Measurements from ENCODE around the gene CACNA1C.

CACNA1C gene

DNA sequence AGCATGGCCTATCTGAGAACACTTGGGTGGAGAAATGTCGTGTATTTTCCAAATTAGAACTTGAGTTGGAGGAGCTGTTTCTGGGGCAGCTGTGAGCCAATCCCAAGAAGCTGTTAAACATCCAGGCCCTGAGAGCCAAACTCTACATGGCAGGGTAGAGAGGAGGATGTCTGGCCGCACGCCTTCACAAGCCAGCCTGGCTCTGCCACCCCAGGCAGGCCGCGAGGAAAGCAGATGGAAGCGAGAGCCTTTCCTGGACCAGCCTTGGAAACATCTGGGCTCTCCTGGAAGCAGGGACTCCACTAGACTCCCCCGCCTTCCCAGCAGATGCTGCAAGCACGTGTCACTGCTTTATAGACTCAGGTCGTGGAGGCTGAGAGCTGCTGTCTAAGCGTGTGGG, 429.2 kb downstream of the CACNA1C start:
- H3K9me2 ChIP-seq (replicated peaks; ENCODE audit: control insufficient read depth, low read length), result no peaks in the 10 kb centered on the region
- TF ChIP-seq, protein P1, sequence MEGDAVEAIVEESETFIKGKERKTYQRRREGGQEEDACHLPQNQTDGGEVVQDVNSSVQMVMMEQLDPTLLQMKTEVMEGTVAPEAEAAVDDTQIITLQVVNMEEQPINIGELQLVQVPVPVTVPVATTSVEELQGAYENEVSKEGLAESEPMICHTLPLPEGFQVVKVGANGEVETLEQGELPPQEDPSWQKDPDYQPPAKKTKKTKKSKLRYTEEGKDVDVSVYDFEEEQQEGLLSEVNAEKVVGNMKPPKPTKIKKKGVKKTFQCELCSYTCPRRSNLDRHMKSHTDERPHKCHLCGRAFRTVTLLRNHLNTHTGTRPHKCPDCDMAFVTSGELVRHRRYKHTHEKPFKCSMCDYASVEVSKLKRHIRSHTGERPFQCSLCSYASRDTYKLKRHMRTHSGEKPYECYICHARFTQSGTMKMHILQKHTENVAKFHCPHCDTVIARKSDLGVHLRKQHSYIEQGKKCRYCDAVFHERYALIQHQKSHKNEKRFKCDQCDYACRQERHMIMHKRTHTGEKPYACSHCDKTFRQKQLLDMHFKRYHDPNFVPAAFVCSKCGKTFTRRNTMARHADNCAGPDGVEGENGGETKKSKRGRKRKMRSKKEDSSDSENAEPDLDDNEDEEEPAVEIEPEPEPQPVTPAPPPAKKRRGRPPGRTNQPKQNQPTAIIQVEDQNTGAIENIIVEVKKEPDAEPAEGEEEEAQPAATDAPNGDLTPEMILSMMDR (IDR thresholded peaks at IDR 0.05; ENCODE audit: low read depth, low read length, poor library complexity, severe bottlenecking), result no peak
- H3K9me3 ChIP-seq (ENCODE audit: control insufficient read depth, insufficient read depth, low read length), result no peaks in the 10 kb centered on the region
- no peaks in the 10 kb centered on the region for H3K4me1 ChIP-seq (ENCODE audit: control insufficient read depth, low read length)
- no peak overlapping the region for H3K27ac ChIP-seq (ENCODE audit: low read depth, low read length)
- no peaks in the 10 kb centered on the region for H3K79me2 ChIP-seq (ENCODE audit: control insufficient read depth, low read length)
- peaks cover 16% of the 10 kb centered on the region; the same call in 1 of the 2 replicates for H3K27me3 ChIP-seq (ENCODE audit: control insufficient read depth, low read length)
- no peaks in the 10 kb centered on the region for H4K20me1 ChIP-seq (ENCODE audit: control insufficient read depth, insufficient read depth, low read depth, low read length)
- no peak overlapping the region for H3K4me3 ChIP-seq (ENCODE audit: low read length)
- H3F3A ChIP-seq (ENCODE audit: control insufficient read depth, insufficient read depth), result no peaks in the 10 kb centered on the region
- H3K36me3 ChIP-seq (ENCODE audit: control insufficient read depth, low read length), result no peaks in the 10 kb centered on the region
- H3K4me2 ChIP-seq (ENCODE audit: low read length), result no peak overlapping the region

DNA sequence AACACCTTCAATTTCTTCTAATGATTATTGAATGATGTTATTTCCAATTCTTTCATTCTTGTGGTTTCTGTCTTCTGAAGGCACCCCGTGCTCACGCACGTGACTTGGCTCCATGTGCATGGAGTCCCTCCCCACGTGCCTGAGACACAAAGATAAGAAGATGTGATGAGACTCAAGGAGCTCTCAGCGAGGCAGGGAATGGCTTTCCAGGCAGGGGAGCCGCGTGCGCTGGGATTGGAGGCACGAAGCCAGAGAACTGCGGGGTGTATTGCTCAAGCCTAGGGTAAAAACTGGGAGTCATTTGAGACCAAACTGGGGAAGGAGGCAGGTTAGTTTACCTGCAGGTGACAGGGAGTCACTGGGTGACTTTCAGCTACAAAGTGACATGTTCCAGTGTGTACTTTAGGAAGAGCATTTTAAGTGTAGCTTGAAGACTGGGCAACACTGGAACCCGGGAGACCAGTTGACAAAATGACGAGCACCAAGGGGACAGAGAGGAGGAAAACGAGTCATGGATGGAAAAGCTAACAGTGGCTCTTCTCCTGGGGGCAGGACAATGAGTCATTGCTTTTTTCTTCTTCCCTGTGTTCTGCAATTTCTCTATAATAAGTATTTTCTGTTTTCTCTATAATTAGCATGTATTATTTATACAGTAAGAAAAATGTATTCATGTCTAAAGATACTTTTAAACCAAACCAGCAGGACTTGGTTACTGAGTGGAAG, 430.3 kb downstream of the CACNA1C start:
- TF ChIP-seq, protein P1 (IDR thresholded peaks at IDR 0.05; ENCODE audit: low read depth, low read length, poor library complexity, severe bottlenecking), result no peak
- no peak for TF ChIP-seq EZH2phosphoT487 (IDR thresholded peaks at IDR 0.05; ENCODE audit: borderline replicate concordance, low read length)
- Histone ChIP-seq H3K36me3 (ENCODE audit: control insufficient read depth, low read length) (no peaks in the 10 kb centered on the region), H3F3A (ENCODE audit: control insufficient read depth, insufficient read depth) (no peaks in the 10 kb centered on the region), H3K4me3 (ENCODE audit: low read length) (no peak overlapping the region), H3K4me2 (ENCODE audit: low read length) (no peak overlapping the region), H4K20me1 (ENCODE audit: control insufficient read depth, insufficient read depth, low read depth, low read length) (no peaks in the 10 kb centered on the region), H3K79me2 (ENCODE audit: control insufficient read depth, low read length) (no peaks in the 10 kb centered on the region), H3K27me3 (ENCODE audit: control insufficient read depth, low read length) (peaks cover 19% of the 10 kb centered on the region; the same call in 1 of the 2 replicates), H3K27ac (ENCODE audit: low read depth, low read length) (no peak overlapping the region), H3K9me3 (ENCODE audit: control insufficient read depth, insufficient read depth, low read length) (no peaks in the 10 kb centered on the region), H3K4me1 (ENCODE audit: control insufficient read depth, low read length) (no peaks in the 10 kb centered on the region), H3K9me2 (replicated peaks; ENCODE audit: control insufficient read depth, low read length) (no peaks in the 10 kb centered on the region)

- no peak overlapping the region for H3K4me2 ChIP-seq (ENCODE audit: low read length)
- no peaks in the 10 kb centered on the region for H3K4me1 ChIP-seq (ENCODE audit: control insufficient read depth, low read length)
- H3K9me3 ChIP-seq (ENCODE audit: control insufficient read depth, insufficient read depth, low read length), result no peaks in the 10 kb centered on the region
- H3F3A ChIP-seq (ENCODE audit: control insufficient read depth, insufficient read depth), result no peaks in the 10 kb centered on the region
- TF ChIP-seq, protein P1 (IDR thresholded peaks at IDR 0.05; ENCODE audit: low read depth, low read length, poor library complexity, severe bottlenecking), result no peak
- no peak for TF ChIP-seq EZH2phosphoT487 (IDR thresholded peaks at IDR 0.05; ENCODE audit: borderline replicate concordance, low read length)
- peaks cover 19% of the 10 kb centered on the region; the same call in 1 of the 2 replicates for H3K27me3 ChIP-seq (ENCODE audit: control insufficient read depth, low read length)
- no peak overlapping the region for H3K27ac ChIP-seq (ENCODE audit: low read depth, low read length)
- no peaks in the 10 kb centered on the region for H3K9me2 ChIP-seq (replicated peaks; ENCODE audit: control insufficient read depth, low read length)
- no peak overlapping the region for H3K4me3 ChIP-seq (ENCODE audit: low read length)
- H3K79me2 ChIP-seq (ENCODE audit: control insufficient read depth, low read length), result no peaks in the 10 kb centered on the region
- H3K36me3 ChIP-seq (ENCODE audit: control insufficient read depth, low read length), result no peaks in the 10 kb centered on the region
- no peaks in the 10 kb centered on the region for H4K20me1 ChIP-seq (ENCODE audit: control insufficient read depth, insufficient read depth, low read depth, low read length)
Measured at GRCh38 chr12:2483713-2484112, 430.9 kb downstream of the CACNA1C start.

Measured in DOHH2 (cell line).